ENCODE results near the gene EBF3.

The EBF3 gene

DNA sequence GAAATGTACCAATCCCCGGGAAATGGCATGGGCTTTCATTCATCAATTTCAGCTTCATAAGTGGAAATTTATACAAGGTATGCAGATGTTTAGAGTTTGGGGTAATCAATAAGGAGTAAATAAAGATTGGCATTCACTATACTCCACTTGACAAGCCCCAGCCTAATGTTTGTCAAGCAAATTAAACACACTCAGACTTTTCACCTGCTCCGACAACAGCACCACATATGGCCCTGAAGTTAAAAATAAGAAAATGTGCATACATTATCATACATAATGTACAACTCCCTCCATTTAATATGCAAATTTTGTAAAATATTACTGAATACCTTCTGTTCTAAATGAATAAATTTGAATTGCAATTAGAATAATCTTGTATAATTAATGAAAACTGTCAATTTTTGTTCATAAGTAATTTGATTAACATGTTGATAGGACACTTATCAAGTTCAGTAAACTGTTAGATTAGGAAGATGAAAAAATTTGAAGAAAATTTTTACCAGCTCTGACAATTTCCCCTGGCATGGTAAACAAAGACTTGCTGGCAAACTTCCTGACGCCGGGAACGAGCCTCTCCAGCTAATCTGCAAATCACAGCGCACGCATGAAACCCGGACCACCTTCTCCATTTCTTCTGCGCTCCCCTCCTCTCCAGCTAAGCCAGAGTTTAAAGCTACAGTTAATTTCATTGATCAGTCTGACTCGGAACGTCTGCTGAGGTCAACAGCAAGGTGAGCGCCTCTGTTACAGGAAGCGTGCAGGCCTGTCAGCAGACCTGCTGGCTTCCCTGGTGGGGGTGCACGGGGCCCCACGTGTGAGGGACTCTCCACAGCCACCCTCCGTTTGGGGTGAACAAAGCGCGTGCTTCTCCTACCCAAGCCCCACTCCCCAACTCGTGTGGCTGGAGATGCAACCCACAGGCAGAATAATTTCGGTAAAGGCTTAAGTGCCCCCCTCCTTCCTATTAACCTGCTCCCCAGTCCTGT, 70.7 kb downstream of the EBF3 start:
- no peak overlapping the region for H3K9ac ChIP-seq (ENCODE audit: low read depth, low read length)

DNA sequence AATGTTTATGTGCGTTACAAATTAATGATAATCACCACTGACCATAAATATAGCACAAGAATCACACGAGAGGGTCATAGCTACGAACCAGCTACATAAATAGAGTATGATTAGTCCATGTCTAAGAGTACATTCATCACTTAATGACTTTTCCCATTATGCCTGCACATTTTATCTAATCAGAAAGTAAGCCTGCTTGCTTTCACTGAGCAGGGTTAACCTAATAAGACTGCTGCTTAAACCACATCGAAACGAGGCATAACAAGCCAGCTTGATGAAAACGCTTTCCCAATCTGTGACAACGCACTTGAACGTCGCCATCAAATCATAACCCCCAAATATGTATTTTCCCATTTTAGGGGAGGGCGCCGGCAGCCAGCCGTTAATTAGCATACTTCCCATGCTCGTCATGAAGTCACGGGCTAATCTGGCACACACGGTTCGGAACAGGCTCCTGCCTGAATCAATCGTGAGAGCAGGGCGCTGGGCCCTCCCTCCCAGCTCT, 71.5 kb downstream of the EBF3 start:
- Histone ChIP-seq H3K4me3 (ENCODE audit: low read depth in 1 of 2, low read length in 2 of 2) (no peak overlapping the region), H3K27me3 (ENCODE audit: insufficient read depth, low read length, poor library complexity) (no peaks in the 10 kb centered on the region), H3K9me3 (ENCODE audit: insufficient read depth, low read length, severe bottlenecking) (no peaks in the 10 kb centered on the region), H3K4me2 (ENCODE audit: insufficient read depth, low read length) (no peak overlapping the region), H3K27ac (ENCODE audit: low read length) (no peak overlapping the region), H3K9ac (ENCODE audit: low read depth, low read length) (no peak overlapping the region), H3K4me1 (ENCODE audit: insufficient read depth, low read length) (no peaks in the 10 kb centered on the region), H2AFZ (ENCODE audit: low read depth, low read length) (no peak overlapping the region), H3K36me3 (ENCODE audit: insufficient read depth, low read length) (no peaks in the 10 kb centered on the region), H4K20me1 (ENCODE audit: insufficient read depth, low read length) (no peaks in the 10 kb centered on the region), H3K79me2 (ENCODE audit: insufficient read depth, low read length) (no peaks in the 10 kb centered on the region)
- DNase-seq (no peak), ATAC-seq (ENCODE audit: insufficient read depth, low read depth) (no peak)
- TF ChIP-seq, protein P1, sequence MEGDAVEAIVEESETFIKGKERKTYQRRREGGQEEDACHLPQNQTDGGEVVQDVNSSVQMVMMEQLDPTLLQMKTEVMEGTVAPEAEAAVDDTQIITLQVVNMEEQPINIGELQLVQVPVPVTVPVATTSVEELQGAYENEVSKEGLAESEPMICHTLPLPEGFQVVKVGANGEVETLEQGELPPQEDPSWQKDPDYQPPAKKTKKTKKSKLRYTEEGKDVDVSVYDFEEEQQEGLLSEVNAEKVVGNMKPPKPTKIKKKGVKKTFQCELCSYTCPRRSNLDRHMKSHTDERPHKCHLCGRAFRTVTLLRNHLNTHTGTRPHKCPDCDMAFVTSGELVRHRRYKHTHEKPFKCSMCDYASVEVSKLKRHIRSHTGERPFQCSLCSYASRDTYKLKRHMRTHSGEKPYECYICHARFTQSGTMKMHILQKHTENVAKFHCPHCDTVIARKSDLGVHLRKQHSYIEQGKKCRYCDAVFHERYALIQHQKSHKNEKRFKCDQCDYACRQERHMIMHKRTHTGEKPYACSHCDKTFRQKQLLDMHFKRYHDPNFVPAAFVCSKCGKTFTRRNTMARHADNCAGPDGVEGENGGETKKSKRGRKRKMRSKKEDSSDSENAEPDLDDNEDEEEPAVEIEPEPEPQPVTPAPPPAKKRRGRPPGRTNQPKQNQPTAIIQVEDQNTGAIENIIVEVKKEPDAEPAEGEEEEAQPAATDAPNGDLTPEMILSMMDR (IDR thresholded peaks at IDR 0.05; ENCODE audit: borderline replicate concordance, extremely low read depth, low read length, poor library complexity, severe bottlenecking): no peak
- no peak for TF ChIP-seq EZH2 (IDR thresholded peaks at IDR 0.05; ENCODE audit: borderline replicate concordance, low read depth, low read length, severe bottlenecking)

More for the DNA sequence above, 70.7 kb downstream of the EBF3 start:
- H4K20me1 ChIP-seq (ENCODE audit: insufficient read depth, low read length): no peaks in the 10 kb centered on the region
- H3K9me3 ChIP-seq (ENCODE audit: insufficient read depth, low read length, severe bottlenecking): no peaks in the 10 kb centered on the region
- H3K27ac ChIP-seq (ENCODE audit: low read length): no peak overlapping the region
- H3K4me2 ChIP-seq (ENCODE audit: insufficient read depth, low read length): no peak overlapping the region
- H3K27me3 ChIP-seq (ENCODE audit: insufficient read depth, low read length, poor library complexity): no peaks in the 10 kb centered on the region
- no peaks in the 10 kb centered on the region for H3K4me1 ChIP-seq (ENCODE audit: insufficient read depth, low read length)
- no peaks in the 10 kb centered on the region for H3K36me3 ChIP-seq (ENCODE audit: insufficient read depth, low read length)
- no peak overlapping the region for H2AFZ ChIP-seq (ENCODE audit: low read depth, low read length)
- ATAC-seq (ENCODE audit: insufficient read depth, low read depth) (no peak), DNase-seq (no peak)
- TF ChIP-seq, protein P1 (IDR thresholded peaks at IDR 0.05; ENCODE audit: borderline replicate concordance, extremely low read depth, low read length, poor library complexity, severe bottlenecking): no peak
- TF ChIP-seq EZH2 (IDR thresholded peaks at IDR 0.05; ENCODE audit: borderline replicate concordance, low read depth, low read length, severe bottlenecking): no peak
- H3K79me2 ChIP-seq (ENCODE audit: insufficient read depth, low read length): no peaks in the 10 kb centered on the region
- no peak overlapping the region for H3K4me3 ChIP-seq (ENCODE audit: low read depth in 1 of 2, low read length in 2 of 2)

GRCh38 chr10:129891806-129892205, 72.3 kb downstream of the EBF3 start:
- DNase-seq: no peak
- H3K4me2 ChIP-seq (ENCODE audit: insufficient read depth, low read length): no peak overlapping the region
- H2AFZ ChIP-seq (ENCODE audit: low read depth, low read length): no peak overlapping the region
- no peaks in the 10 kb centered on the region for H3K4me1 ChIP-seq (ENCODE audit: insufficient read depth, low read length)
- H3K79me2 ChIP-seq (ENCODE audit: insufficient read depth, low read length): no peaks in the 10 kb centered on the region
- ATAC-seq (ENCODE audit: insufficient read depth, low read depth): no peak
- H3K36me3 ChIP-seq (ENCODE audit: insufficient read depth, low read length): no peaks in the 10 kb centered on the region
- no peak for TF ChIP-seq EZH2 (IDR thresholded peaks at IDR 0.05; ENCODE audit: borderline replicate concordance, low read depth, low read length, severe bottlenecking)
- TF ChIP-seq, protein P1 (IDR thresholded peaks at IDR 0.05; ENCODE audit: borderline replicate concordance, extremely low read depth, low read length, poor library complexity, severe bottlenecking): no peak
- no peak overlapping the region for H3K4me3 ChIP-seq (ENCODE audit: low read depth in 1 of 2, low read length in 2 of 2)
- no peaks in the 10 kb centered on the region for H3K9me3 ChIP-seq (ENCODE audit: insufficient read depth, low read length, severe bottlenecking)
- no peak overlapping the region for H3K9ac ChIP-seq (ENCODE audit: low read depth, low read length)
- H3K27me3 ChIP-seq (ENCODE audit: insufficient read depth, low read length, poor library complexity): no peaks in the 10 kb centered on the region
- no peaks in the 10 kb centered on the region for H4K20me1 ChIP-seq (ENCODE audit: insufficient read depth, low read length)
- no peak overlapping the region for H3K27ac ChIP-seq (ENCODE audit: low read length)
